ENCODE data around the gene IFFO2.
A peak's percentile ranks its signal among the peaks of the same experiment; 100 is the strongest.
"Not testable (repeated sequence)": the region's sequence is repeated elsewhere in the genome, so short reads cannot be mapped to it uniquely, and the experiment has no call there.

IFFO2 gene

GRCh38 chr1:18917071-18917799 is 39.2 kb downstream of the IFFO2 start:
- no peak for DNase-seq

- no peak for DNase-seq
Observed at GRCh38 chr1:18915341-18915740, 41.1 kb downstream of the IFFO2 start.

GRCh38 chr1:18913065-18913835 is 43.2 kb downstream of the IFFO2 start:
- peak; percentile 9 to 52 for DNase-seq

GRCh38 chr1:18912550-18912949 is 43.9 kb downstream of the IFFO2 start:
- no peak for DNase-seq

GRCh38 chr1:18908911-18909771 is 47.3 kb downstream of the IFFO2 start:
- DNase-seq: no peak

GRCh38 chr1:18907917-18908845 is 48.3 kb downstream of the IFFO2 start:
- DNase-seq: no peak

GRCh38 chr1:18907021-18907916 is 49.2 kb downstream of the IFFO2 start:
- DNase-seq: peak in 1 of 2 experiments; percentile 59

GRCh38 chr1:18903291-18903756 is 53.2 kb downstream of the IFFO2 start:
- no peak for DNase-seq

GRCh38 chr1:18902523-18903290 is 53.8 kb downstream of the IFFO2 start, which contains the start of gene ALDH4A1:
Gene ALDH4A1 (minus strand): TSS chr1:18902555. CDS start chr1:18902523, 32 bp downstream.
- DNase-seq: peak; percentile 84 to 95

GRCh38 chr1:18901952-18902522 is 54.4 kb downstream of the IFFO2 start:
- no peak for DNase-seq

- no peak for DNase-seq
Observed at GRCh38 chr1:18901147-18901951, 55.1 kb downstream of the IFFO2 start.

- no peak for DNase-seq
Observed at GRCh38 chr1:18900303-18900841, 56.1 kb downstream of the IFFO2 start.

GRCh38 chr1:18899363-18900049 is 57.0 kb downstream of the IFFO2 start:
- DNase-seq: no peak

- no peak for DNase-seq
Observed at GRCh38 chr1:18898567-18898966, 57.9 kb downstream of the IFFO2 start.

- DNase-seq: no peak
Observed at GRCh38 chr1:18895317-18895716, 61.2 kb downstream of the IFFO2 start.

GRCh38 chr1:18893120-18893519 is 63.4 kb downstream of the IFFO2 start:
- no peak for DNase-seq

GRCh38 chr1:18891858-18892257 is 64.6 kb downstream of the IFFO2 start:
- not testable (repeated sequence) for DNase-seq

GRCh38 chr1:18891426-18891780 is 65.1 kb downstream of the IFFO2 start:
- no peak for DNase-seq
